ENCODE results near the gene AATK.

GRCh38 chr17:81166033-81166492 lies at the start of gene AATK:
- no peak for TF ChIP-seq ZFX (IDR thresholded peaks at IDR 0.05)
- no peak for TF ChIP-seq CTCF (conservative IDR thresholded peaks at IDR 0.05)

Data from C4-2B (cell line).